ENCODE results near the gene MAST2. TPM values are rescaled to one million over a fixed set of nuclear protein-coding genes. Genes with fewer than 3 reads are reported as not detected.

The MAST2 gene
- total RNA-seq, 1 experiment from 2014 or later: 38.4 TPM

GRCh38 chr1:45820788-45821187, 17.4 kb downstream of the MAST2 start:
- no TSS peak for BruUV-seq (replicated peaks)
- intact Hi-C loops (cut with micrococcal nuclease; ENCODE audit: unreplicated experiment): no loop called here
- no peaks in the 10 kb centered on the region for H3K36me3 ChIP-seq (ENCODE audit: insufficient read depth, low read length, poor library complexity, severe bottlenecking)
- H3K9me3 ChIP-seq (ENCODE audit: low read depth, low read length, poor library complexity, severe bottlenecking): no peaks in the 10 kb centered on the region
- H3K27me3 ChIP-seq (replicated peaks; ENCODE audit: insufficient read depth, low read depth, low read length, poor library complexity): no peaks in the 10 kb centered on the region
- ChIA-PET POLR2A (ENCODE audit: low non-redundant PET) (no interaction called here), CTCF (no interaction called here)
- no peak for TF ChIP-seq EZH2 (IDR thresholded peaks at IDR 0.05; ENCODE audit: borderline replicate concordance, low read depth, low read length, poor library complexity, severe bottlenecking)
- TF ChIP-seq CTCF (conservative IDR thresholded peaks at IDR 0.05; ENCODE audit: low read depth, low read length): no peak
- no peak overlapping the region for H3K27ac ChIP-seq (ENCODE audit: low read depth, low read length, poor library complexity, severe bottlenecking)
- no peak overlapping the region for H3K4me3 ChIP-seq (ENCODE audit: low read depth, low read length, poor library complexity, severe bottlenecking)
- DNase-seq (ENCODE audit: low spot score): no peak
- H3K4me1 ChIP-seq (ENCODE audit: insufficient read depth, low read length, poor library complexity, severe bottlenecking): no peaks in the 10 kb centered on the region

- no peak overlapping the region for H3K4me3 ChIP-seq (ENCODE audit: low read depth, low read length, poor library complexity, severe bottlenecking)
- no peaks in the 10 kb centered on the region for H3K4me1 ChIP-seq (ENCODE audit: insufficient read depth, low read length, poor library complexity, severe bottlenecking)
- no peaks in the 10 kb centered on the region for H3K9me3 ChIP-seq (ENCODE audit: low read depth, low read length, poor library complexity, severe bottlenecking)
- CTCF ChIA-PET: no interaction called here
- no peak for DNase-seq (ENCODE audit: low spot score)
- no peak for TF ChIP-seq CTCF (conservative IDR thresholded peaks at IDR 0.05; ENCODE audit: low read depth, low read length)
- TF ChIP-seq EZH2 (IDR thresholded peaks at IDR 0.05; ENCODE audit: borderline replicate concordance, low read depth, low read length, poor library complexity, severe bottlenecking): no peak
- no peaks in the 10 kb centered on the region for H3K27me3 ChIP-seq (replicated peaks; ENCODE audit: insufficient read depth, low read depth, low read length, poor library complexity)
- POLR2A ChIA-PET (ENCODE audit: low non-redundant PET): no interaction called here
- no TSS peak for BruUV-seq (replicated peaks)
- intact Hi-C loops (cut with micrococcal nuclease; ENCODE audit: unreplicated experiment): no loop called here
- H3K27ac ChIP-seq (ENCODE audit: low read depth, low read length, poor library complexity, severe bottlenecking): no peak overlapping the region
- no peaks in the 10 kb centered on the region for H3K36me3 ChIP-seq (ENCODE audit: insufficient read depth, low read length, poor library complexity, severe bottlenecking)
Observed at GRCh38 chr1:45822644-45823043, 19.2 kb downstream of the MAST2 start.

GRCh38 chr1:45824607-45825006, 21.2 kb downstream of the MAST2 start:
- Histone ChIP-seq H3K4me1 (ENCODE audit: insufficient read depth, low read length, poor library complexity, severe bottlenecking) (no peaks in the 10 kb centered on the region), H3K36me3 (ENCODE audit: insufficient read depth, low read length, poor library complexity, severe bottlenecking) (no peaks in the 10 kb centered on the region), H3K4me3 (ENCODE audit: low read depth, low read length, poor library complexity, severe bottlenecking) (no peak overlapping the region), H3K27ac (ENCODE audit: low read depth, low read length, poor library complexity, severe bottlenecking) (no peak overlapping the region), H3K27me3 (replicated peaks; ENCODE audit: insufficient read depth, low read depth, low read length, poor library complexity) (no peaks in the 10 kb centered on the region), H3K9me3 (ENCODE audit: low read depth, low read length, poor library complexity, severe bottlenecking) (no peaks in the 10 kb centered on the region)
- DNase-seq (ENCODE audit: low spot score): no peak
- TF ChIP-seq CTCF (conservative IDR thresholded peaks at IDR 0.05; ENCODE audit: low read depth, low read length) (0 out of 2 replicates have a peak, but pooled peaks have one; percentile 22), EZH2 (IDR thresholded peaks at IDR 0.05; ENCODE audit: borderline replicate concordance, low read depth, low read length, poor library complexity, severe bottlenecking) (no peak)
- BruUV-seq (replicated peaks): no TSS peak
- intact Hi-C loops (cut with micrococcal nuclease; ENCODE audit: unreplicated experiment): no loop called here
- CTCF ChIA-PET: no interaction called here
- POLR2A ChIA-PET (ENCODE audit: low non-redundant PET): no interaction called here

All from A673 (cell line).